ENCODE data around the gene COPS9.

The COPS9 gene

DNA sequence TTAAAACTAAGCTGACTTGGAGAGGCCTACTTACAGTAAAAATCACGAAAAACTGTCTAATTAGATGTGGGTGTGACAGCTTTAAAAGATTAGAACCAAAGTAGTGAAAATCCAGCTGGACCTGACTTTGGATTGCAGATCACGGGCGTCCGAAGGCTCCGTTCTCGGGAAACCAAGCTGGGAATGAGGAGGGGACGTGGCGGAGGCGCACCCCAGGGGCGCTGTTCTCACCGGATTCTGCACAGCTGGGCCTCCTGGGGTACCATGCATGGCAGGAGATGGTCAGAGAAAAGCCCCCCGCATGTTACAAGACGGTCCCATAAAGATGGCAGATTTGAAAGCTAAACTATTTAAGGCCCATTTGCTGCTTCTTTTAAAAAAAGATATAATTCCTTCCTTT, 9.4 kb upstream of the COPS9 start:
- POLR2A ChIA-PET = no interaction called here
- no peak for DNase-seq (ENCODE audit: extremely low spot score)
- CTCF ChIA-PET = interaction anchor here (0.8 to 5.9 kb wide), 3 partner anchors 28 to 94 kb away, joined by 3 to 112 read pairs (median 5); no protein-coding TSS in a partner anchor
- TF ChIP-seq, protein P1, sequence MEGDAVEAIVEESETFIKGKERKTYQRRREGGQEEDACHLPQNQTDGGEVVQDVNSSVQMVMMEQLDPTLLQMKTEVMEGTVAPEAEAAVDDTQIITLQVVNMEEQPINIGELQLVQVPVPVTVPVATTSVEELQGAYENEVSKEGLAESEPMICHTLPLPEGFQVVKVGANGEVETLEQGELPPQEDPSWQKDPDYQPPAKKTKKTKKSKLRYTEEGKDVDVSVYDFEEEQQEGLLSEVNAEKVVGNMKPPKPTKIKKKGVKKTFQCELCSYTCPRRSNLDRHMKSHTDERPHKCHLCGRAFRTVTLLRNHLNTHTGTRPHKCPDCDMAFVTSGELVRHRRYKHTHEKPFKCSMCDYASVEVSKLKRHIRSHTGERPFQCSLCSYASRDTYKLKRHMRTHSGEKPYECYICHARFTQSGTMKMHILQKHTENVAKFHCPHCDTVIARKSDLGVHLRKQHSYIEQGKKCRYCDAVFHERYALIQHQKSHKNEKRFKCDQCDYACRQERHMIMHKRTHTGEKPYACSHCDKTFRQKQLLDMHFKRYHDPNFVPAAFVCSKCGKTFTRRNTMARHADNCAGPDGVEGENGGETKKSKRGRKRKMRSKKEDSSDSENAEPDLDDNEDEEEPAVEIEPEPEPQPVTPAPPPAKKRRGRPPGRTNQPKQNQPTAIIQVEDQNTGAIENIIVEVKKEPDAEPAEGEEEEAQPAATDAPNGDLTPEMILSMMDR (IDR thresholded peaks at IDR 0.05; ENCODE audit: control extremely low read depth, extremely low read depth, low read depth, missing control alignments) = no peak

DNA sequence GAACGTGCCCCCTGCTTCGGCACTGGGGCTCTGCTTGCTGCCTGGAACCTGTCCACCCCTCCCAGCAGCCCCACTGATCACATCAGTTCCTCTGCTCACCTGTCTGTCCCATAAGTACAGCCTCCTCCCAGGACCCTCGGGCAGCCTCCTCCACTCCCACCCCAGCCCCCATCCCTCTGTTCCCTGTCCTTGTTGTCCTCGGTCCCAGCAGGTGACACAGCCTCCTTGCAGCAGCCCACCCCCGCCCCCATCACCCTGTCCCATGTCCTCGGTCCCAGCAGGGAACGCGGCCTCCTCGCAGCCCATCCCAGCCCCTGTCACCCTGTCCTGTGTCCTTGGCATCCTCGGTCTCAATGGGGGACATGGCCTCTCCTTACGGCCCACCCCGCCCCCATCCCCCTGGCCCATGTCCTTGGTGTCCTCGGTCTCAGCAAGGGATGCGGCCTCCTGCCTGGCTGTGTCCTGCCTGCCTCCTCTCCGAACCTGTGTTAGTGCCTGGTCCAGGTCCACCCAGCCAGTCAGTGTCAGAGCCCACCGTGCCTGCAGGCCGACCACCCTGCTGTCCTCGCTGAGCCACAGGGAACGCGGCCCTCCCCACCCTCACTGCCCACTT, 8.7 kb upstream of the COPS9 start:
- CTCF ChIA-PET = interaction anchor here (0.8 to 5.9 kb wide), 15 partner anchors 8 to 1845 kb away, joined by 3 to 112 read pairs (median 6); no protein-coding TSS in a partner anchor
- POLR2A ChIA-PET = no interaction called here
- no peak for DNase-seq (ENCODE audit: extremely low spot score)
- TF ChIP-seq, protein P1 (IDR thresholded peaks at IDR 0.05; ENCODE audit: control extremely low read depth, extremely low read depth, low read depth, missing control alignments) = no peak

DNA sequence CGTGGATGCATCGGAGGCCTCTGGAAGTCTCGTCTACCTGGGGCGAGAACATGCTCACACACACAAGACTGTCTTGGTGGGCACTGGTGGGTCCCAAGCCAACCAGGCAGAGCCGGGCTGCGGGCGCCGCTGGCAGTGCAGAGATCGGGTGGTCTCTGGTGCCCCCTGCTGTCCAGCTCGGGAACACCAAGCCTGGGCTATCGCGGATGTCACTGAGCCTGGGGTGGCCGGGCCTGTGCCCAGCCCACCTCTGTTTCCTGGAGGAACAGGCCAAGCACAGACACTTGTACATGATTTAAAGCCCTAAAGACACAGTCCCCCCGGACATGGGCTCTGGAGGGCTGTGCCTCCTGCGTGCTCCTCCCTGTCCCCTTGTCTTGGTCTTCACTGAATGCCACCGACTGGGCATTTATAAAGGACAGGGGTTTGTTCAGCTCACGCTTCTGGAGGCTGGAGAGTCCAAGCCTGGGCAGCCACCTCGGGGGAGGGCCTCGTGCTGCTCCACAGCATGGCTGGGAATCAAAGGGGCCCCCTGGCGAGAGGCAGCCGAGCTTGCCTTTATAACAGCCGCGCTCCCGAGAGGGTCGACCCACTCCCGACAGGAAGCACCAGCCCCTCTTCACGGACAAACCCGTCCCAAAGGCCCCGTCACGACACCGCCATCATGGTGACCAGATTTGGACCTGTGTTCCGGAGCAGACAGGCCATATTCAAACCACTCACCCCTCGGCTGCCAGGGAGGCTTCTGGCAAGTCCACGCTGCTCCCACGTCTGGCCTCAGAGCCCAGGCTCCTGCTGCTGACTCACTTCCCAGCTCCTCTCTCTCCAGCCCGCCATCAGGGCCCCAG, 7.9 kb upstream of the COPS9 start:
- CTCF ChIA-PET = interaction anchor here (0.6 to 5.9 kb wide), 21 partner anchors 9 to 1844 kb away, joined by 3 to 112 read pairs (median 5); no protein-coding TSS in a partner anchor
- POLR2A ChIA-PET = no interaction called here
- TF ChIP-seq, protein P1 (IDR thresholded peaks at IDR 0.05; ENCODE audit: control extremely low read depth, extremely low read depth, low read depth, missing control alignments) = peak; percentile 94
- peak; percentile 88 for DNase-seq (ENCODE audit: extremely low spot score)

DNA sequence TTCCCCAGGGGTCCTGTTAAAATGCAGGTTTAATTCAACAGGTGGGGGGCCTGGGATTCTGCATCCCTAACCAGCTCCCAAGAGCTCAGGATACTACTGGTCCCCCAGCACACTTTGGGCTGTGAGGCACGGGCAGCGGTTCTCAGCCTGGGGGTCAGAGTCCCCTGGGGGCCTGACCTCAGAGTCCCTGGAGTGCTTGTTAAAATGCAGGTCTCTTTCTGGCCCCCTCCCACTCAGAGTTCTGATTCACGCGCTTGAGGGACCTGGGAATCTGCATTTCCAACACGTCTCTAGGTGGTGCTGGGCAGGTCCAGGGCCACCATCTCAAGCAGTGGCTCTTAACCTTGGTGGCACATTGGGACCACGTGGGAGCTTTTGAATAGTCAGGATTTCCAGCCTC, 7.2 kb upstream of the COPS9 start:
- POLR2A ChIA-PET = no interaction called here
- CTCF ChIA-PET = interaction anchor here (1.2 to 5.9 kb wide), 17 partner anchors 8 to 1843 kb away, joined by 3 to 112 read pairs (median 5); no protein-coding TSS in a partner anchor
- TF ChIP-seq, protein P1 (IDR thresholded peaks at IDR 0.05; ENCODE audit: control extremely low read depth, extremely low read depth, low read depth, missing control alignments) = no peak
- no peak for DNase-seq (ENCODE audit: extremely low spot score)

DNA sequence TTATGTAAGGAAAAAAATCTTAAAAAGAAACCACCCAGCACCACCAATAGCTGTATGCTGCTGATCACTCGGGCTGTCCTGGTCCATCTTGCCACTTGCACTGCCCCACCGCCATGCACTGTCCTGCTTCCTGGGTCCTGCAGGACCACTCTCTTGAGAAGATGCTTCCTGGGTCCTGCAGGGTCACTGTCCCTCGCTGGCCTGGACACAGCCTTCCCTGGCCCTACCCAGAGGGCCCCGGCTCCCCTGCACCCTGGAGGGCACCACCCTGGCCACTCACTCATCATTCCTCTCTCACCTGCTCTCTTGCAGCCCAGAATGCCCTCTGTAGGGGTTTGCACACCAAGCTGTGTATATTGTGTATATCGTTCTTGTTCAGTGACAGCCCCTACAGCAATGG, 6.8 kb upstream of the COPS9 start:
- ChIA-PET POLR2A (no interaction called here), CTCF (interaction anchor here (1.4 to 5.9 kb wide), 13 partner anchors 8 to 1107 kb away, joined by 3 to 112 read pairs (median 6); no protein-coding TSS in a partner anchor)
- TF ChIP-seq, protein P1 (IDR thresholded peaks at IDR 0.05; ENCODE audit: control extremely low read depth, extremely low read depth, low read depth, missing control alignments) = no peak
- DNase-seq (ENCODE audit: extremely low spot score) = no peak

DNA sequence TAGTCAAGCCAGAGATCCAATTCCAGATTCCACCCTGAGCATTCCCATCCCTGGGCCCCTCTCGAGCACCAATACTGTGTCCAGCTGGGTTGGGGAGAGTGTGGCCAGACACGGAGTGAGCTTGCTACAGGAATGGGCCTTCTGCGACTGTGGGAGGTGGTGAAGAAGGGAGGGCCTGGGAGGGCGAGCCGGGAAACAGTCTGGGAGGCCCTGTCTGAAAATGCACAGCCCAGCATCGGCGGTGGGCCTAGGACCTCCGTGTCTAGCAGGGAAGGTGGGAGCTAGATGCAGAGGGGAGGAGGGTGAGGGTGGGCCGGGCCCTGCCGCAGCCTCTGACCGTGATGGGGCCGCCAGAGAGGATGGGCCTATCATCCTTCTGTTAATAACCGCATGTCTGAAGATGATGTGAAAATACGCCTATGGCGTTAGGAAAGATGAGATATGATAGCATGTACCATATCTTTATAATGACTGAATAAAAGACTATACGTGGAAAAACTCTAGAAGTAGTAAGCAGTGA, 6.2 kb upstream of the COPS9 start:
- TF ChIP-seq, protein P1 (IDR thresholded peaks at IDR 0.05; ENCODE audit: control extremely low read depth, extremely low read depth, low read depth, missing control alignments) = no peak
- CTCF ChIA-PET = interaction anchor here (0.9 to 5.9 kb wide), 8 partner anchors 10 to 1629 kb away, joined by 3 to 112 read pairs (median 4); no protein-coding TSS in a partner anchor
- DNase-seq (ENCODE audit: extremely low spot score) = no peak
- POLR2A ChIA-PET = no interaction called here

Measured in GM10248 (cell line).